ENCODE results near the gene MFGE8. TPM values are rescaled to one million over a fixed set of nuclear protein-coding genes. Genes with fewer than 3 reads are reported as not detected.

MFGE8 gene
- total RNA-seq, 1 donor: 195 TPM

- Histone ChIP-seq H3K4me3 (ENCODE audit: insufficient read depth, low read length) (no peak overlapping the region), H3K79me2 (ENCODE audit: insufficient read depth, low read length) (no peaks in the 10 kb centered on the region), H4K20me1 (ENCODE audit: insufficient read depth, low read length) (peaks cover 5% of the 10 kb centered on the region), H3K27me3 (ENCODE audit: insufficient read depth, low read length) (no peaks in the 10 kb centered on the region), H3K4me1 (ENCODE audit: insufficient read depth, low read length) (peaks cover 23% of the 10 kb centered on the region), H3K4me2 (ENCODE audit: insufficient read depth, low read length) (no peak overlapping the region), H3K27ac (ENCODE audit: low read depth, low read length) (no peak overlapping the region), H3K9me3 (ENCODE audit: low read depth, low read length) (no peaks in the 10 kb centered on the region), H2AFZ (ENCODE audit: low read length) (no peak overlapping the region), H3K36me3 (ENCODE audit: insufficient read depth, low read length) (peaks cover 8% of the 10 kb centered on the region)
- DNase-seq (ENCODE audit: insufficient read length, low spot score, missing footprints): peak; percentile 97
- TF ChIP-seq, protein P1, sequence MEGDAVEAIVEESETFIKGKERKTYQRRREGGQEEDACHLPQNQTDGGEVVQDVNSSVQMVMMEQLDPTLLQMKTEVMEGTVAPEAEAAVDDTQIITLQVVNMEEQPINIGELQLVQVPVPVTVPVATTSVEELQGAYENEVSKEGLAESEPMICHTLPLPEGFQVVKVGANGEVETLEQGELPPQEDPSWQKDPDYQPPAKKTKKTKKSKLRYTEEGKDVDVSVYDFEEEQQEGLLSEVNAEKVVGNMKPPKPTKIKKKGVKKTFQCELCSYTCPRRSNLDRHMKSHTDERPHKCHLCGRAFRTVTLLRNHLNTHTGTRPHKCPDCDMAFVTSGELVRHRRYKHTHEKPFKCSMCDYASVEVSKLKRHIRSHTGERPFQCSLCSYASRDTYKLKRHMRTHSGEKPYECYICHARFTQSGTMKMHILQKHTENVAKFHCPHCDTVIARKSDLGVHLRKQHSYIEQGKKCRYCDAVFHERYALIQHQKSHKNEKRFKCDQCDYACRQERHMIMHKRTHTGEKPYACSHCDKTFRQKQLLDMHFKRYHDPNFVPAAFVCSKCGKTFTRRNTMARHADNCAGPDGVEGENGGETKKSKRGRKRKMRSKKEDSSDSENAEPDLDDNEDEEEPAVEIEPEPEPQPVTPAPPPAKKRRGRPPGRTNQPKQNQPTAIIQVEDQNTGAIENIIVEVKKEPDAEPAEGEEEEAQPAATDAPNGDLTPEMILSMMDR (IDR thresholded peaks at IDR 0.05; ENCODE audit: extremely low read depth, low read depth, low read length): no peak
Observed at GRCh38 chr15:88890495-88890894, 22.7 kb downstream of the MFGE8 start.

GRCh38 chr15:88888719-88889118, 24.5 kb downstream of the MFGE8 start:
- H3K27ac ChIP-seq (ENCODE audit: low read depth, low read length): no peak overlapping the region
- no peak overlapping the region for H3K4me3 ChIP-seq (ENCODE audit: insufficient read depth, low read length)
- no peaks in the 10 kb centered on the region for H3K27me3 ChIP-seq (ENCODE audit: insufficient read depth, low read length)
- DNase-seq (ENCODE audit: insufficient read length, low spot score, missing footprints): peak; percentile 9
- H3K36me3 ChIP-seq (ENCODE audit: insufficient read depth, low read length): peaks cover 8% of the 10 kb centered on the region
- TF ChIP-seq, protein P1 (IDR thresholded peaks at IDR 0.05; ENCODE audit: extremely low read depth, low read depth, low read length): no peak
- H2AFZ ChIP-seq (ENCODE audit: low read length): no peak overlapping the region
- H3K4me1 ChIP-seq (ENCODE audit: insufficient read depth, low read length): peaks cover 14% of the 10 kb centered on the region
- H3K79me2 ChIP-seq (ENCODE audit: insufficient read depth, low read length): no peaks in the 10 kb centered on the region
- H3K4me2 ChIP-seq (ENCODE audit: insufficient read depth, low read length): no peak overlapping the region
- H3K9me3 ChIP-seq (ENCODE audit: low read depth, low read length): no peaks in the 10 kb centered on the region
- H4K20me1 ChIP-seq (ENCODE audit: insufficient read depth, low read length): no peaks in the 10 kb centered on the region

- Histone ChIP-seq H3K4me1 (ENCODE audit: insufficient read depth, low read length) (peaks cover 26% of the 10 kb centered on the region), H3K79me2 (ENCODE audit: insufficient read depth, low read length) (no peaks in the 10 kb centered on the region), H3K4me2 (ENCODE audit: insufficient read depth, low read length) (no peak overlapping the region), H3K9me3 (ENCODE audit: low read depth, low read length) (no peaks in the 10 kb centered on the region), H2AFZ (ENCODE audit: low read length) (no peak overlapping the region), H3K4me3 (ENCODE audit: insufficient read depth, low read length) (no peak overlapping the region), H3K36me3 (ENCODE audit: insufficient read depth, low read length) (peaks cover 8% of the 10 kb centered on the region), H3K27me3 (ENCODE audit: insufficient read depth, low read length) (no peaks in the 10 kb centered on the region), H4K20me1 (ENCODE audit: insufficient read depth, low read length) (no peaks in the 10 kb centered on the region), H3K27ac (ENCODE audit: low read depth, low read length) (no peak overlapping the region)
- peak; percentile 18 for DNase-seq (ENCODE audit: insufficient read length, low spot score, missing footprints)
- TF ChIP-seq, protein P1 (IDR thresholded peaks at IDR 0.05; ENCODE audit: extremely low read depth, low read depth, low read length): no peak
Observed at GRCh38 chr15:88887068-88887580, 26.1 kb downstream of the MFGE8 start.

DNA sequence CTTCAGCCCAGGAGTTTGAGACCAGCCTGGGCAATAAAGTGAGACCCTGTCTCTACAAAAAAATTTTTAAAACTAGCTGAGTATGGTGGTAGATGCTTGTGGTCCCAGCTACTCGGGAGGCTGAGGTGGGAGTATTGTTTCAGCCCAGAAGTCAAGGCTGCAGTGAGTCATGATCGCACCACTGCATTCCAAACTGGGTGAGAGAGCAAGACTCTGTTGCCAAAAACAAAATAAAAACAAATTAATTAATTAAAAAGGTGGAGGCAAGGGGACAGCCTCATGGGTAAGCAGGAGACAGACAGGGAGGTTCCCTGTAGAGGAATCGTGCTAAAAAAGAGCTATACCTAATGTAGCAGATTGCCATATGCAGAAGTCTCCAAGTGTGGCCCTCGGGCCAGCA, 30.4 kb downstream of the MFGE8 start:
- no peaks in the 10 kb centered on the region for H3K9me3 ChIP-seq (ENCODE audit: low read depth, low read length)
- H3K36me3 ChIP-seq (ENCODE audit: insufficient read depth, low read length): peaks cover 35% of the 10 kb centered on the region
- peaks cover 16% of the 10 kb centered on the region for H3K4me1 ChIP-seq (ENCODE audit: insufficient read depth, low read length)
- H4K20me1 ChIP-seq (ENCODE audit: insufficient read depth, low read length): peaks cover 5% of the 10 kb centered on the region
- TF ChIP-seq, protein P1 (IDR thresholded peaks at IDR 0.05; ENCODE audit: extremely low read depth, low read depth, low read length): no peak
- H3K27ac ChIP-seq (ENCODE audit: low read depth, low read length): peak overlapping the region; percentile 56
- no peak overlapping the region for H3K4me2 ChIP-seq (ENCODE audit: insufficient read depth, low read length)
- DNase-seq (ENCODE audit: insufficient read length, low spot score, missing footprints): peak; percentile 84
- no peaks in the 10 kb centered on the region for H3K27me3 ChIP-seq (ENCODE audit: insufficient read depth, low read length)
- no peaks in the 10 kb centered on the region for H3K79me2 ChIP-seq (ENCODE audit: insufficient read depth, low read length)
- H2AFZ ChIP-seq (ENCODE audit: low read length): no peak overlapping the region
- H3K4me3 ChIP-seq (ENCODE audit: insufficient read depth, low read length): no peak overlapping the region

All from osteoblast (primary cell).